ENCODE measurements around the gene BLOC1S5. TPM values are rescaled to one million over a fixed set of nuclear protein-coding genes. Genes with fewer than 3 reads are reported as not detected.
A peak's percentile ranks its signal among the peaks of the same experiment; 100 is the strongest.

BLOC1S5 gene
- total and polyA plus RNA-seq, 2 of the 13 experiments (the other 11 are each of a cell fraction or from before 2014, with no cell fraction given), result 10.5 to 41.5 TPM

DNA sequence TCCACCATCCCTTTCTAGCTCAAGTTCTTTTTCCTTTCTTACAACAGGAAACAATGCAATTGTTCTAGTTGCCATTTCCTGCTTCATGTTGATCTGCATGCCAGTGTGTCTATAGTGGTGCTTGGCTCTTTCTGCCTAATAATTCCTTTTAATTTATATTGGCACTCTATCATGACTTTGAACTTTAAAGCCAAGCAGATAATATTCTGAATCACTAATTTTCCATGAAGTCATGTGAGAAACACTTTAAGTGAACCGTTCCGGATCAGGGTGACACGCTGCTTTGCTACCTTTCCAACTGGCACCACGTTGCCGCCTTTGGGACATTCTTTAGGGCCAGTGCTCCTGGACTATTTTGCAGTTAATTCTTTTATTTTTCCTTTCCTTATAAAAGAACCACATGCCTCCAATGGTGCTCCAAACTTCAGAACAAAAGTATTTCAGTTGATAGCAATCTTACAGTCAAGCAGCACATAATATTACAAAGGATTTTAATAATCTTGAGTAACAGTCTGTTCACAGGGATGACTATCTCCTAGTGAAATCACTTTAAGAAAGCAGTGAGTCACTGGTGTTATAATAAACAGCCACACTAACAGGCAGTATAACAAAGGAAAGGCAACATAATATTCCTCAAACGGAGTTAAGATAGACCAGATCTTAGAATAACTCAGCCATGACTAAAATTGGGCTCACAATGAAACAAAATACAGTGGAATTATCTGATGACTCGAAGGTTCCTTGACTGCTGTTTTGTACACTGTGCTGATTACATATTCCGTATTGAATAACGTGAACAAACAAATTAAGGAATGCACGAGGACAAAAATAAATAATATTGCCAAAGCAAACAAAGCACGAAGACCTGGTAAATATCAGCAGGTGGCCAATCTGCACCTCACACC is 19.0 kb upstream of the BLOC1S5 start (continued):
- TF ChIP-seq SNAPC2 (CRISPR knock-in tag; IDR thresholded peaks at IDR 0.05), result 0 out of 2 replicates have a peak, but pooled peaks have one; percentile 31
- 0 out of 2 replicates have a peak, but pooled peaks have one; percentile 9 for TF ChIP-seq GATAD2A (CRISPR knock-in tag; IDR thresholded peaks at IDR 0.05)
- TF ChIP-seq, protein P1, sequence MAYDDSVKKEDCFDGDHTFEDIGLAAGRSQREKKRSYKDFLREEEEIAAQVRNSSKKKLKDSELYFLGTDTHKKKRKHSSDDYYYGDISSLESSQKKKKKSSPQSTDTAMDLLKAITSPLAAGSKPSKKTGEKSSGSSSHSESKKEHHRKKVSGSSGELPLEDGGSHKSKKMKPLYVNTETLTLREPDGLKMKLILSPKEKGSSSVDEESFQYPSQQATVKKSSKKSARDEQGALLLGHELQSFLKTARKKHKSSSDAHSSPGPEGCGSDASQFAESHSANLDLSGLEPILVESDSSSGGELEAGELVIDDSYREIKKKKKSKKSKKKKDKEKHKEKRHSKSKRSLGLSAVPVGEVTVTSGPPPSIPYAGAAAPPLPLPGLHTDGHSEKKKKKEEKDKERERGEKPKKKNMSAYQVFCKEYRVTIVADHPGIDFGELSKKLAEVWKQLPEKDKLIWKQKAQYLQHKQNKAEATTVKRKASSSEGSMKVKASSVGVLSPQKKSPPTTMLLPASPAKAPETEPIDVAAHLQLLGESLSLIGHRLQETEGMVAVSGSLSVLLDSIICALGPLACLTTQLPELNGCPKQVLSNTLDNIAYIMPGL (CRISPR knock-in tag; IDR thresholded peaks at IDR 0.05; ENCODE audit: borderline replicate concordance in 1 of 2, low read depth in 1 of 2), result no peak
- no peak for TF ChIP-seq NCOA5 (CRISPR knock-in tag; IDR thresholded peaks at IDR 0.05)
- 0 out of 2 replicates have a peak, but pooled peaks have one; percentile 12 for TF ChIP-seq FOSL1 (CRISPR knock-in tag; IDR thresholded peaks at IDR 0.05; ENCODE audit: borderline replicate concordance)
- TF ChIP-seq HOXD1 (CRISPR knock-in tag; IDR thresholded peaks at IDR 0.05), result no peak
- TF ChIP-seq SOX13 (IDR thresholded peaks at IDR 0.05), result 0 out of 2 replicates have a peak, but pooled peaks have one; percentile 16
- TF ChIP-seq SOX13 (CRISPR knock-in tag; conservative IDR thresholded peaks at IDR 0.05 in 1 of 2, IDR thresholded peaks at IDR 0.05 in 1 of 2), result peak in 1 of 2 experiments; percentile 73; a peak in 2 of 4 replicates
- TF ChIP-seq, protein P2, sequence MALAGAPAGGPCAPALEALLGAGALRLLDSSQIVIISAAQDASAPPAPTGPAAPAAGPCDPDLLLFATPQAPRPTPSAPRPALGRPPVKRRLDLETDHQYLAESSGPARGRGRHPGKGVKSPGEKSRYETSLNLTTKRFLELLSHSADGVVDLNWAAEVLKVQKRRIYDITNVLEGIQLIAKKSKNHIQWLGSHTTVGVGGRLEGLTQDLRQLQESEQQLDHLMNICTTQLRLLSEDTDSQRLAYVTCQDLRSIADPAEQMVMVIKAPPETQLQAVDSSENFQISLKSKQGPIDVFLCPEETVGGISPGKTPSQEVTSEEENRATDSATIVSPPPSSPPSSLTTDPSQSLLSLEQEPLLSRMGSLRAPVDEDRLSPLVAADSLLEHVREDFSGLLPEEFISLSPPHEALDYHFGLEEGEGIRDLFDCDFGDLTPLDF (CRISPR knock-in tag; IDR thresholded peaks at IDR 0.05), result no peak
- TF ChIP-seq, protein P3, sequence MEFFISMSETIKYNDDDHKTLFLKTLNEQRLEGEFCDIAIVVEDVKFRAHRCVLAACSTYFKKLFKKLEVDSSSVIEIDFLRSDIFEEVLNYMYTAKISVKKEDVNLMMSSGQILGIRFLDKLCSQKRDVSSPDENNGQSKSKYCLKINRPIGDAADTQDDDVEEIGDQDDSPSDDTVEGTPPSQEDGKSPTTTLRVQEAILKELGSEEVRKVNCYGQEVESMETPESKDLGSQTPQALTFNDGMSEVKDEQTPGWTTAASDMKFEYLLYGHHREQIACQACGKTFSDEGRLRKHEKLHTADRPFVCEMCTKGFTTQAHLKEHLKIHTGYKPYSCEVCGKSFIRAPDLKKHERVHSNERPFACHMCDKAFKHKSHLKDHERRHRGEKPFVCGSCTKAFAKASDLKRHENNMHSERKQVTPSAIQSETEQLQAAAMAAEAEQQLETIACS (CRISPR knock-in tag; IDR thresholded peaks at IDR 0.05), result no peak
- TF ChIP-seq, protein P4, sequence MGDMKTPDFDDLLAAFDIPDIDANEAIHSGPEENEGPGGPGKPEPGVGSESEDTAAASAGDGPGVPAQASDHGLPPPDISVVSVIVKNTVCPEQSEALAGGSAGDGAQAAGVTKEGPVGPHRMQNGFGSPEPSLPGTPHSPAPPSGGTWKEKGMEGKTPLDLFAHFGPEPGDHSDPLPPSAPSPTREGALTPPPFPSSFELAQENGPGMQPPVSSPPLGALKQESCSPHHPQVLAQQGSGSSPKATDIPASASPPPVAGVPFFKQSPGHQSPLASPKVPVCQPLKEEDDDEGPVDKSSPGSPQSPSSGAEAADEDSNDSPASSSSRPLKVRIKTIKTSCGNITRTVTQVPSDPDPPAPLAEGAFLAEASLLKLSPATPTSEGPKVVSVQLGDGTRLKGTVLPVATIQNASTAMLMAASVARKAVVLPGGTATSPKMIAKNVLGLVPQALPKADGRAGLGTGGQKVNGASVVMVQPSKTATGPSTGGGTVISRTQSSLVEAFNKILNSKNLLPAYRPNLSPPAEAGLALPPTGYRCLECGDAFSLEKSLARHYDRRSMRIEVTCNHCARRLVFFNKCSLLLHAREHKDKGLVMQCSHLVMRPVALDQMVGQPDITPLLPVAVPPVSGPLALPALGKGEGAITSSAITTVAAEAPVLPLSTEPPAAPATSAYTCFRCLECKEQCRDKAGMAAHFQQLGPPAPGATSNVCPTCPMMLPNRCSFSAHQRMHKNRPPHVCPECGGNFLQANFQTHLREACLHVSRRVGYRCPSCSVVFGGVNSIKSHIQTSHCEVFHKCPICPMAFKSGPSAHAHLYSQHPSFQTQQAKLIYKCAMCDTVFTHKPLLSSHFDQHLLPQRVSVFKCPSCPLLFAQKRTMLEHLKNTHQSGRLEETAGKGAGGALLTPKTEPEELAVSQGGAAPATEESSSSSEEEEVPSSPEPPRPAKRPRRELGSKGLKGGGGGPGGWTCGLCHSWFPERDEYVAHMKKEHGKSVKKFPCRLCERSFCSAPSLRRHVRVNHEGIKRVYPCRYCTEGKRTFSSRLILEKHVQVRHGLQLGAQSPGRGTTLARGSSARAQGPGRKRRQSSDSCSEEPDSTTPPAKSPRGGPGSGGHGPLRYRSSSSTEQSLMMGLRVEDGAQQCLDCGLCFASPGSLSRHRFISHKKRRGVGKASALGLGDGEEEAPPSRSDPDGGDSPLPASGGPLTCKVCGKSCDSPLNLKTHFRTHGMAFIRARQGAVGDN (CRISPR knock-in tag; IDR thresholded peaks at IDR 0.05), result no peak
- no peak for TF ChIP-seq ZNF124 (CRISPR knock-in tag; IDR thresholded peaks at IDR 0.05)
- TF ChIP-seq NONO (IDR thresholded peaks at IDR 0.05), result no peak
- TF ChIP-seq NONO (CRISPR knock-in tag; conservative IDR thresholded peaks at IDR 0.05), result no peak
- no peak for TF ChIP-seq ZNF33B (CRISPR knock-in tag; IDR thresholded peaks at IDR 0.05)
- TF ChIP-seq, protein P5, sequence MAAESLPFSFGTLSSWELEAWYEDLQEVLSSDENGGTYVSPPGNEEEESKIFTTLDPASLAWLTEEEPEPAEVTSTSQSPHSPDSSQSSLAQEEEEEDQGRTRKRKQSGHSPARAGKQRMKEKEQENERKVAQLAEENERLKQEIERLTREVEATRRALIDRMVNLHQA (CRISPR knock-in tag; IDR thresholded peaks at IDR 0.05), result no peak
- no peak for TF ChIP-seq ZBTB21 (CRISPR knock-in tag; IDR thresholded peaks at IDR 0.05)
- TF ChIP-seq ZNF468 (CRISPR knock-in tag; IDR thresholded peaks at IDR 0.05), result no peak
- no peak for TF ChIP-seq ZFY (CRISPR knock-in tag; IDR thresholded peaks at IDR 0.05)
- TF ChIP-seq TARDBP (CRISPR knock-in tag; IDR thresholded peaks at IDR 0.05), result no peak
- TF ChIP-seq ZNF446 (CRISPR knock-in tag; IDR thresholded peaks at IDR 0.05), result no peak
